A549 (cell line): ENCODE results near the gene MTHFD2L.

Source experiments
- POLR2AphosphoS2 ChIP-seq: conservative IDR thresholded peaks from 2 replicates; pipeline ENCODE4 v1.6.1; 2012; ENCODE audit warnings: low read length, improper control_type of control experiment, inconsistent platforms
- TF ChIP-seq, protein P1 (sequence below): fragments of >200 bp; sonication (Bioruptor Twin); formaldehyde crosslinking; IDR thresholded peaks from 3 replicates; pipeline ENCODE4 v1.5.1; 2016

DNA sequence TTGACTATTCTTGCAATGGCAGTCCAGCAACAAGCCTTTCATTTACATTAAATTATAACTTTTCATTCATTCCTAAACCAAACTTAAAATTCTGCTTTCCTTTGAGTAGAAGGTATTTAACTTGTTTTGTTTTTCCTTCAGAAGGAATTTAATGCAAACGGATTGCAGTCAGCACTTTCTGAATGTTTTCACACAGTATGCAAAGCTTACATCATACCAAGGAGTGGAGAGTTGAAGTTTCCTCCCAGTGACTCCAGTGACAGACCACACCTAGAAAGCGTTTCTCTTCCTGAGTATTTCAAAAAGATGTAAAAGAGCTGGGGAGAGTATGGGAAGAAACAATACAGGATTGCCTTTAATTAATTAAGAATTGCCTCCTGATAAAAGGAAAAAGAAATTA is 158.5 kb downstream of the MTHFD2L start:
- TF ChIP-seq, protein P1, sequence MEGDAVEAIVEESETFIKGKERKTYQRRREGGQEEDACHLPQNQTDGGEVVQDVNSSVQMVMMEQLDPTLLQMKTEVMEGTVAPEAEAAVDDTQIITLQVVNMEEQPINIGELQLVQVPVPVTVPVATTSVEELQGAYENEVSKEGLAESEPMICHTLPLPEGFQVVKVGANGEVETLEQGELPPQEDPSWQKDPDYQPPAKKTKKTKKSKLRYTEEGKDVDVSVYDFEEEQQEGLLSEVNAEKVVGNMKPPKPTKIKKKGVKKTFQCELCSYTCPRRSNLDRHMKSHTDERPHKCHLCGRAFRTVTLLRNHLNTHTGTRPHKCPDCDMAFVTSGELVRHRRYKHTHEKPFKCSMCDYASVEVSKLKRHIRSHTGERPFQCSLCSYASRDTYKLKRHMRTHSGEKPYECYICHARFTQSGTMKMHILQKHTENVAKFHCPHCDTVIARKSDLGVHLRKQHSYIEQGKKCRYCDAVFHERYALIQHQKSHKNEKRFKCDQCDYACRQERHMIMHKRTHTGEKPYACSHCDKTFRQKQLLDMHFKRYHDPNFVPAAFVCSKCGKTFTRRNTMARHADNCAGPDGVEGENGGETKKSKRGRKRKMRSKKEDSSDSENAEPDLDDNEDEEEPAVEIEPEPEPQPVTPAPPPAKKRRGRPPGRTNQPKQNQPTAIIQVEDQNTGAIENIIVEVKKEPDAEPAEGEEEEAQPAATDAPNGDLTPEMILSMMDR, result no peak
- no peak for TF ChIP-seq POLR2AphosphoS2
